Adipocyte (in vitro differentiated cells): ENCODE measurements around the gene RAG2.
A peak's percentile ranks its signal among the peaks of the same experiment; 100 is the strongest.

Source experiments
- DNase-seq: peaks from one replicate; pipeline ENCODE4 v3.0.0-alpha.2; 2015; ENCODE audit warnings: low read depth
- H3K27me3 ChIP-seq: replicated peaks from 2 replicates; pipeline ENCODE4 v1.7.0; 2013; ENCODE audit warnings: mild to moderate bottlenecking, low read length, moderate library complexity; ENCODE audit not compliant: control insufficient read depth, insufficient read depth
- H3K36me3 ChIP-seq: 2 replicates; pipeline ENCODE4 v1.7.0; 2013; ENCODE audit warnings: low read length, mild to moderate bottlenecking, moderate library complexity; ENCODE audit not compliant: control insufficient read depth, insufficient read depth, severe bottlenecking
- H3K4me1 ChIP-seq: 2 replicates; pipeline ENCODE4 v1.7.0; 2013; ENCODE audit warnings: mild to moderate bottlenecking, low read length, moderate library complexity; ENCODE audit not compliant: control insufficient read depth, insufficient read depth
- H3K4me3 ChIP-seq: 2 replicates; pipeline ENCODE4 v1.7.0; 2013; ENCODE audit warnings: mild to moderate bottlenecking, low read length, moderate library complexity
- H3K9ac ChIP-seq: 2 replicates; pipeline ENCODE4 v1.7.0; 2013; ENCODE audit warnings: mild to moderate bottlenecking, low read length, moderate library complexity
- H3K9me3 ChIP-seq: 2 replicates; pipeline ENCODE4 v1.7.0; 2013; ENCODE audit warnings: mild to moderate bottlenecking, low read length, moderate library complexity; ENCODE audit not compliant: control insufficient read depth

The RAG2 gene

GRCh38 chr11:36598051-36598450, at the start of gene RAG2:
TSS of gene RAG2 (minus strand) at chr11:36598236. CDS start at chr11:36594168, 4,068 bp downstream.
- DNase-seq, result no peak

GRCh38 chr11:36638556-36638955, 40.5 kb upstream of the RAG2 start:
- no peaks in the 10 kb centered on the region for H3K4me1 ChIP-seq
- no peak overlapping the region for H3K9ac ChIP-seq
- no peaks in the 10 kb centered on the region for H3K36me3 ChIP-seq
- no peaks in the 10 kb centered on the region for H3K9me3 ChIP-seq
- no peak overlapping the region for H3K4me3 ChIP-seq
- no peaks in the 10 kb centered on the region for H3K27me3 ChIP-seq
- no peak for DNase-seq

More at GRCh38 chr11:36598051-36598450, at the start of gene RAG2:
- Histone ChIP-seq H3K4me3 (no peak within 1 kb of the TSS), H3K9ac (no peak within 1 kb of the TSS), H3K9me3 (no peaks in the 10 kb centered on the region), H3K36me3 (no peaks in the 10 kb centered on the region), H3K27me3 (no peaks in the 10 kb centered on the region), H3K4me1 (peaks cover 7% of the 10 kb centered on the region)

- Histone ChIP-seq H3K4me3 (no peak overlapping the region), H3K9me3 (no peaks in the 10 kb centered on the region), H3K4me1 (no peaks in the 10 kb centered on the region), H3K9ac (no peak overlapping the region), H3K36me3 (no peaks in the 10 kb centered on the region), H3K27me3 (no peaks in the 10 kb centered on the region)
- DNase-seq, result no peak
Observed at GRCh38 chr11:36635066-36635862, 37.2 kb upstream of the RAG2 start.

- DNase-seq, result no peak
- Histone ChIP-seq H3K9ac (no peak overlapping the region), H3K27me3 (no peaks in the 10 kb centered on the region), H3K36me3 (no peaks in the 10 kb centered on the region), H3K4me1 (no peaks in the 10 kb centered on the region), H3K9me3 (no peaks in the 10 kb centered on the region), H3K4me3 (no peak overlapping the region)
Observed at GRCh38 chr11:36631774-36632173, 33.7 kb upstream of the RAG2 start.

- no peak for DNase-seq
- Histone ChIP-seq H3K4me1 (no peaks in the 10 kb centered on the region), H3K4me3 (no peak overlapping the region), H3K9me3 (no peaks in the 10 kb centered on the region), H3K36me3 (no peaks in the 10 kb centered on the region), H3K27me3 (no peaks in the 10 kb centered on the region), H3K9ac (no peak overlapping the region)
Observed at GRCh38 chr11:36628765-36629244, 30.8 kb upstream of the RAG2 start.

- H3K4me1 ChIP-seq, result no peaks in the 10 kb centered on the region
- DNase-seq, result no peak
- no peak overlapping the region for H3K9ac ChIP-seq
- H3K36me3 ChIP-seq, result no peaks in the 10 kb centered on the region
- no peaks in the 10 kb centered on the region for H3K9me3 ChIP-seq
- no peaks in the 10 kb centered on the region for H3K27me3 ChIP-seq
- H3K4me3 ChIP-seq, result no peak overlapping the region
Observed at GRCh38 chr11:36628141-36628540, 30.1 kb upstream of the RAG2 start.

- Histone ChIP-seq H3K9me3 (no peaks in the 10 kb centered on the region), H3K4me3 (no peak overlapping the region)
Observed at GRCh38 chr11:36627471-36627870, 29.4 kb upstream of the RAG2 start.

GRCh38 chr11:36627006-36627405, 29.0 kb upstream of the RAG2 start:
- Histone ChIP-seq H3K4me3 (no peak overlapping the region), H3K36me3 (no peaks in the 10 kb centered on the region), H3K9me3 (no peaks in the 10 kb centered on the region), H3K9ac (no peak overlapping the region), H3K27me3 (no peaks in the 10 kb centered on the region), H3K4me1 (no peaks in the 10 kb centered on the region)
- DNase-seq, result no peak

More at GRCh38 chr11:36627471-36627870, 29.4 kb upstream of the RAG2 start:
- no peaks in the 10 kb centered on the region for H3K4me1 ChIP-seq
- H3K36me3 ChIP-seq, result no peaks in the 10 kb centered on the region
- DNase-seq, result no peak
- no peak overlapping the region for H3K9ac ChIP-seq
- no peaks in the 10 kb centered on the region for H3K27me3 ChIP-seq

GRCh38 chr11:36623494-36623893, 25.5 kb upstream of the RAG2 start:
- Histone ChIP-seq H3K4me3 (no peak overlapping the region), H3K9ac (no peak overlapping the region), H3K9me3 (no peaks in the 10 kb centered on the region), H3K36me3 (no peaks in the 10 kb centered on the region), H3K4me1 (peaks cover 7% of the 10 kb centered on the region), H3K27me3 (no peaks in the 10 kb centered on the region)
- DNase-seq, result no peak

- Histone ChIP-seq H3K27me3 (no peaks in the 10 kb centered on the region), H3K4me3 (no peak overlapping the region), H3K9ac (no peak overlapping the region), H3K4me1 (peaks cover 7% of the 10 kb centered on the region), H3K9me3 (no peaks in the 10 kb centered on the region), H3K36me3 (no peaks in the 10 kb centered on the region)
- DNase-seq, result peak; percentile 57
Observed at GRCh38 chr11:36622431-36623136, 24.5 kb upstream of the RAG2 start.

- Histone ChIP-seq H3K4me1 (peaks cover 7% of the 10 kb centered on the region), H3K9me3 (no peaks in the 10 kb centered on the region), H3K9ac (no peak overlapping the region), H3K36me3 (no peaks in the 10 kb centered on the region), H3K27me3 (no peaks in the 10 kb centered on the region), H3K4me3 (no peak overlapping the region)
- DNase-seq, result no peak
Observed at GRCh38 chr11:36620246-36620645, 22.2 kb upstream of the RAG2 start.
